DOHH2 (cell line): Measurements from ENCODE around the gene CST3.
"Not testable (repeated sequence)": the region's sequence is repeated elsewhere in the genome, so short reads cannot be mapped to it uniquely, and the experiment has no call there.

Source experiments
- H3F3A ChIP-seq: fragments of 200-600 bp; sonication (generic), shearing (Covaris generic); 2 replicates; pipeline ENCODE4 v1.6.0; 2016; ENCODE audit warnings: antibody characterized with exemption, mild to moderate bottlenecking; ENCODE audit not compliant: control insufficient read depth, insufficient read depth
- H3K27ac ChIP-seq: fragments of 200-600 bp; sonication (generic); 2 replicates; pipeline ENCODE4 v1.5.1; 2014; ENCODE audit warnings: low read depth, mild to moderate bottlenecking, low read length, moderate library complexity
- H3K27me3 ChIP-seq: fragments of 200-600 bp; sonication (generic); 2 replicates; pipeline ENCODE4 v1.6.1; 2014; ENCODE audit warnings: mild to moderate bottlenecking, low read length, mixed read lengths; ENCODE audit not compliant: control insufficient read depth
- H3K36me3 ChIP-seq: fragments of 200-600 bp; sonication (generic); 2 replicates; pipeline ENCODE4 v1.6.1; 2014; ENCODE audit warnings: mild to moderate bottlenecking, low read length, moderate library complexity, mixed read lengths; ENCODE audit not compliant: control insufficient read depth
- H3K4me1 ChIP-seq: fragments of 200-600 bp; sonication (generic); 2 replicates; pipeline ENCODE4 v1.6.1; 2014; ENCODE audit warnings: mild to moderate bottlenecking, low read length, mixed read lengths; ENCODE audit not compliant: control insufficient read depth
- H3K4me2 ChIP-seq: fragments of 200-600 bp; sonication (generic); 2 replicates; pipeline ENCODE4 v1.6.0; 2014; ENCODE audit warnings: mild to moderate bottlenecking, low read length, moderate library complexity
- H3K4me3 ChIP-seq: fragments of 200-600 bp; sonication (generic); 2 replicates; pipeline ENCODE4 v1.5.1; 2014; ENCODE audit warnings: mild to moderate bottlenecking, low read length, mixed read lengths
- H3K79me2 ChIP-seq: fragments of 200-600 bp; sonication (generic); 2 replicates; pipeline ENCODE4 v1.6.1; 2014; ENCODE audit warnings: mild to moderate bottlenecking, low read length, mixed read lengths; ENCODE audit not compliant: control insufficient read depth
- H3K9me2 ChIP-seq: fragments of 200-600 bp; sonication (generic); replicated peaks from 2 replicates; pipeline ENCODE4 v1.6.1; 2014; ENCODE audit warnings: mild to moderate bottlenecking, low read length, mixed read lengths; ENCODE audit not compliant: control insufficient read depth
- H3K9me3 ChIP-seq: fragments of 200-600 bp; sonication (generic); 2 replicates; pipeline ENCODE4 v1.6.1; 2014; ENCODE audit warnings: antibody characterized with exemption, low read length, mixed read lengths; ENCODE audit not compliant: control insufficient read depth, insufficient read depth
- H4K20me1 ChIP-seq: fragments of 200-600 bp; sonication (generic); 2 replicates; pipeline ENCODE4 v1.6.0; 2014; ENCODE audit warnings: low read depth, mild to moderate bottlenecking, antibody characterized with exemption, low read length, moderate library complexity; ENCODE audit not compliant: control insufficient read depth, insufficient read depth
- EZH2phosphoT487 ChIP-seq: fragments of 200-600 bp; sonication (generic); IDR thresholded peaks from 2 replicates; pipeline ENCODE4 v1.6.1; 2017; ENCODE audit warnings: borderline replicate concordance, mild to moderate bottlenecking, antibody characterized with exemption, low read length, moderate library complexity, mixed read lengths
- TF ChIP-seq, protein P1 (sequence below): fragments of 200-600 bp; sonication (generic); IDR thresholded peaks from one replicate; pipeline ENCODE4 v1.5.1; 2014; ENCODE audit warnings: antibody characterized with exemption, mild to moderate bottlenecking, low read depth, low read length; ENCODE audit not compliant: poor library complexity, severe bottlenecking

The CST3 gene

DNA sequence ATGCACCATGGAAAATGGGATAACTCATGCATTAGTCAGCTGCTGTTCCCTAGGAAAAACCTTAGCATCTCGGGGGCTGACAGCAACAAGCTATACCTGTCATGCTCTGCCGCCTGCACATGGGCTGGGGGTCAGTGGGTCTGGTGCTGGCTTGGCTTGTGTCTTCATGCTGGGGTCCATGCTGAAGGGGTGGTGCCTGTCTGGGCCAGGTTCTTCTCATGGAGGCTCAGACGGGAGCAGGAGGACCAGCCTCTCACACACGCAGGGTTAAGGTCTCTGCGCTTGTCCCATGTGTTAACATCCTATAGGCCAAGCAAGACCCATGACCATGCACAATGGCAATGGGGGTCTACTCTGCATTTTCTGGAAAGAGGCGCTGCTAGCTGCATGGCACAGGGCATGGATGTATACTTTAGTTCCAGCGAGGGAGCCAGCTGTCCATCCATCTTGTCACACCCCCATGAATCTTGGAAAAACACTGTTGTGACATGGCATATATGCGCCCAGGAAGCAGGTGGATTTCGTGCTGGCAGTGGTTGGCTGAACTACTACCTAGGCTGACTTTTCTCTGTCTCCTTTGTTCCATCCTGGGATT is 24.6 kb upstream of the CST3 start:
- no peak overlapping the region for H3K4me2 ChIP-seq

DNA sequence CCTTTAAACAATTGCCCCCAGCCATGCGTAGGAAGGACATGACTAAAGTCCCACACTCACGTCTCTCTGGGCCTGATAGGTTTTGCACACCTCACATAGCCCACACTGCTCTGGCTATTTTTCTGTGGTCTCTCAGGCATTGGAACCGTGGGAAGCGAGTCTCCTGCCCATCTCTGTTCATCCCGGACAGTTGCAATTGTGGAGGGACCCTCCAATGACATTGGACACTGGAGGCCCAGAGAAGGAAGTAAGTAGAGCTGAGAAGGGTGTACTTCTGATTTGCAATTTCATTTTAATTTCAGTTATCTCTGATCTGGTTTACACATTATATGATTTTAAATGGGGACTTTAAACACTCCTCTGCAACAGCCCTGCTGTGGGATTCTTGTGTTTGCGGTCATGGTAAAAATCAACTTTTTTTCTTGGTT is 23.3 kb upstream of the CST3 start:
- H3K36me3 ChIP-seq: no peaks in the 10 kb centered on the region
- no peak overlapping the region for H3K27ac ChIP-seq
- no peak for TF ChIP-seq EZH2phosphoT487
- TF ChIP-seq, protein P1, sequence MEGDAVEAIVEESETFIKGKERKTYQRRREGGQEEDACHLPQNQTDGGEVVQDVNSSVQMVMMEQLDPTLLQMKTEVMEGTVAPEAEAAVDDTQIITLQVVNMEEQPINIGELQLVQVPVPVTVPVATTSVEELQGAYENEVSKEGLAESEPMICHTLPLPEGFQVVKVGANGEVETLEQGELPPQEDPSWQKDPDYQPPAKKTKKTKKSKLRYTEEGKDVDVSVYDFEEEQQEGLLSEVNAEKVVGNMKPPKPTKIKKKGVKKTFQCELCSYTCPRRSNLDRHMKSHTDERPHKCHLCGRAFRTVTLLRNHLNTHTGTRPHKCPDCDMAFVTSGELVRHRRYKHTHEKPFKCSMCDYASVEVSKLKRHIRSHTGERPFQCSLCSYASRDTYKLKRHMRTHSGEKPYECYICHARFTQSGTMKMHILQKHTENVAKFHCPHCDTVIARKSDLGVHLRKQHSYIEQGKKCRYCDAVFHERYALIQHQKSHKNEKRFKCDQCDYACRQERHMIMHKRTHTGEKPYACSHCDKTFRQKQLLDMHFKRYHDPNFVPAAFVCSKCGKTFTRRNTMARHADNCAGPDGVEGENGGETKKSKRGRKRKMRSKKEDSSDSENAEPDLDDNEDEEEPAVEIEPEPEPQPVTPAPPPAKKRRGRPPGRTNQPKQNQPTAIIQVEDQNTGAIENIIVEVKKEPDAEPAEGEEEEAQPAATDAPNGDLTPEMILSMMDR: no peak
- H3K27me3 ChIP-seq: no peaks in the 10 kb centered on the region
- H3F3A ChIP-seq: no peaks in the 10 kb centered on the region
- no peak overlapping the region for H3K4me3 ChIP-seq
- no peaks in the 10 kb centered on the region for H3K9me3 ChIP-seq
- H3K4me1 ChIP-seq: peaks cover under 1% of the 10 kb centered on the region
- H3K9me2 ChIP-seq: no peaks in the 10 kb centered on the region
- H3K4me2 ChIP-seq: no peak overlapping the region
- H4K20me1 ChIP-seq: no peaks in the 10 kb centered on the region
- H3K79me2 ChIP-seq: no peaks in the 10 kb centered on the region

More for the DNA sequence above, 24.6 kb upstream of the CST3 start:
- H3K27me3 ChIP-seq: no peaks in the 10 kb centered on the region
- no peaks in the 10 kb centered on the region for H3K9me2 ChIP-seq
- H3K4me1 ChIP-seq: no peaks in the 10 kb centered on the region
- no peaks in the 10 kb centered on the region for H3K36me3 ChIP-seq
- no peak for TF ChIP-seq EZH2phosphoT487
- no peak overlapping the region for H3K4me3 ChIP-seq
- H3K27ac ChIP-seq: no peak overlapping the region
- H3K9me3 ChIP-seq: no peaks in the 10 kb centered on the region
- H4K20me1 ChIP-seq: no peaks in the 10 kb centered on the region
- H3K79me2 ChIP-seq: no peaks in the 10 kb centered on the region
- H3F3A ChIP-seq: no peaks in the 10 kb centered on the region

DNA sequence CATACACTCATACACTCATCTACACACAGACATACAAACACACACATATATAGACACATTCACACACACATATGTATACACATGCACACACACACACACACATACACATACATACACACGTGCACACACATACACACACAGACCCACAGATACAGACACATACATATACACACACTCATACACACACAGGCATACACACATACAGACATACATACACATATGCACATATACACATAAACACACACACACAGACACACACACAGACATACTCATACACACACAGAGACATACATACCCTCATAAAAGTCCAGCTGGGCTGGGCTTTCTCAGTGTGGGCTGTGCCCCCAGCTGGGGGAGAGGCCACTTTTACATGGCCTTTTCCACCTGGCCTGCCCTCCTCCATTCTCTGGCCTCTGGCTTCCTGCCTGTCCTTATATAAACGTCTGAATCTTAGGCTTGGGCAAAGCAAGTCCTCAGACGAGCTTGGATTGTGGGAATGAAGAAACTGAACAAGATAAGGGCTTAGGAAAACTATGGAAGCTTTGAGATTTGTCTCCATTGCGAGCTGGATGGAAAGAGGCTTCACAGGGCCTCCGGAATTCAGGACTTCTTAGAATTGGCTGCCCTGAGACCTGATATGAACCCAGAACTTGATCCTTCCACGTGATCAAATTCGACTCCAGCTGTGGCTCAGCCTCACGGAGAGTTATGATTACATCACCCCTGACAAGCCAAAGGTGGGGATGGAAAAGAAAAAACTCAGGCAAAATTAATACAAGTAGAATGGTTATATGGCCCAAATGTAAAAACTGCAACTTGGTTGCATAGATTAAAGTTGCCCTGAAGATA is 22.5 kb upstream of the CST3 start:
- no peak overlapping the region for H3K4me3 ChIP-seq
- no peaks in the 10 kb centered on the region for H3K9me3 ChIP-seq
- TF ChIP-seq, protein P1: no peak
- no peak for TF ChIP-seq EZH2phosphoT487
- H3K79me2 ChIP-seq: no peaks in the 10 kb centered on the region
- H3K9me2 ChIP-seq: no peaks in the 10 kb centered on the region
- no peak overlapping the region for H3K4me2 ChIP-seq
- no peaks in the 10 kb centered on the region for H3K36me3 ChIP-seq
- no peaks in the 10 kb centered on the region for H3K27me3 ChIP-seq
- H3F3A ChIP-seq: no peaks in the 10 kb centered on the region
- peaks cover 8% of the 10 kb centered on the region for H3K4me1 ChIP-seq
- H4K20me1 ChIP-seq: no peaks in the 10 kb centered on the region
- no peak overlapping the region for H3K27ac ChIP-seq

DNA sequence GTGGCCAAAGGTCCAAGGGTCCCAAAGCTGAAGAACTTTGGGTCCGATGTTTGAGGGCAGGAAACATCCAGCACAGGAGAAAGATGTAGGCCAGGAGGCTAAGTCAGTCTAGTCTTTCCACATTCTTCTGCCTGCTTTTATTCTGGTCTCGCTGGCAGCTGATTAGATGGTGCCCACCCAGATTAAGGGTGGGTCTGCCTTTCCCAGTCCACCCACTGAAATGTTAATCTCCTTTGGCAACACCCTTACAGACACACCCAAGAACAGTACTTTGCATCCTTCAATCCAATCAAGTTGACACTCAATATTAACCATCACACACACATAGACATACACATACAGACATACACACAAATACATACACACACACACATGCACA is 21.8 kb upstream of the CST3 start:
- H3K4me2 ChIP-seq, H3K4me1 ChIP-seq, H3K9me3 ChIP-seq, H3K36me3 ChIP-seq, H3K27me3 ChIP-seq, H3K9me2 ChIP-seq, H4K20me1 ChIP-seq, H3K79me2 ChIP-seq, H3K27ac ChIP-seq, H3K4me3 ChIP-seq, H3F3A ChIP-seq: not testable (repeated sequence)
